Measurements from ENCODE around the gene PRDM15. TPM values are rescaled to one million over a fixed set of nuclear protein-coding genes. Genes with fewer than 3 reads are reported as not detected.
A peak's percentile ranks its signal among the peaks of the same experiment; 100 is the strongest.

The PRDM15 gene
- total and polyA plus RNA-seq, 9 donors: 3.8 to 6.8 (median 5.5) TPM

DNA sequence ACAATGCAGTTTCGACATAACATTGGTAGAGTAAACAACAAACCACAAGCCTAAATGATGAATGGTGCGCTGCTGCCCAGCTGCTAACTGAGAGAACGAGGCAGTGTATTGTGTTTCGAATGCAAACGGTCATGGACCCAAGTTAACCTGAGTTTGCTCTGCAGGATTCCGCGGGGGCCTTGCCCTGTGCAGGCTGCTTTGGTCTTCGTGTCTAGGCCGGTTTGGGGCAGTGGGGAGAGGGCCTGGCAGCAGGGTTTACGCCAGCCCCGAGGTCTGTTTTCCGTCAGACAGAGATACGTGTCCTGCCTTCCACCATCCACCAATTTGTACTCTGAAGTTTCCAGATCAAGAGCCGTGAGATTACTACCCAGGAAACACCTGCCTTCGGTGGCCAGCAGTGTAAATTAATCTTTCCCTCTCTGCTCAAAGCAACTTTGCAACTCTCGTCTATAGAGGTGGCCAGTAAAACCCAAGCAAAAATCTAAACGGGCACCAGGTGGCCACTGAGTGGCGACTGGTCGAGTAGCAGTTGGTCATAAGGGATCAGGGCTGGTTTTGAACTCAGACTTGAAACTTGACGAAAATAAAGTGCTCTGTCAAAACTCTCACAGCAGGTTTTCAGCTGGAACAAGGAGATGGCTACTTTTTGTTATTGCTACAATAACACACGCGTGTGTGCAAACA is 6.3 kb upstream of the PRDM15 start:
- Histone ChIP-seq H3K27ac (ENCODE audit: low read length) (no peak overlapping the region), H3K4me3 (ENCODE audit: low read length) (no peak overlapping the region), H3K4me1 (ENCODE audit: control insufficient read depth, insufficient read depth, low read length) (no peaks in the 10 kb centered on the region), H3K27me3 (ENCODE audit: control insufficient read depth, insufficient read depth, low read length) (no peaks in the 10 kb centered on the region), H3K36me3 (ENCODE audit: control insufficient read depth, insufficient read depth, low read length) (peaks cover 4% of the 10 kb centered on the region), H3K9me3 (replicated peaks; ENCODE audit: control insufficient read depth, low read depth, low read length) (no peaks in the 10 kb centered on the region)
- 40% methylated on average over 9 of the region's 22 CpGs for WGBS (ENCODE audit: insufficient coverage)
- no peak for DNase-seq

DNA sequence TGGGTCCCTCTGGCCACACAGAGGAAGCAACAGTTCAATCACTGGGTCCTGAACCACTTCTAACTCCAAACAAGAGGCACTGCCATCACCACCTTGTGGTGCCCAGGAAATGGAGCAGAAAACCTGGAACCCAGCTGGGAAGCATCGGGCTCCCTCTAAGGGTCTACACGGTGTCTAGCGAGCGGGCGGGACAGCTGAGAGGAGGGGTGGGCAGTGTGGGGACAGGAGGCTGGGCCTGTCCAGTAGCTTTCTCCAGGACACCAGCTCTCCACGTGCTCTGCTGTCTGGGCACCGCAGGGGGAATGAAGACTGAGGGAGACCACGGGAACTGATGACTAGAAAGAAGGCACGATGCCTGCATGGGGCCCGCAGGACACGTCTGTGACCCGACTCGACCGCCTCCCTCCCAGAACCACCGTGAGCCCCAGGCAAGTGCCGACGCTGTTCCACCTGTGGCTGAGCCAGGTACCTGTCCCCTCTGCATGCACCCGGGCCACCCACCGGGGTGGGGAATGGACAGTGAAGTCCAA is 5.4 kb upstream of the PRDM15 start:
- Histone ChIP-seq H3K36me3 (ENCODE audit: control insufficient read depth, insufficient read depth, low read length) (peaks cover 4% of the 10 kb centered on the region), H3K27ac (ENCODE audit: low read length) (no peak overlapping the region), H3K27me3 (ENCODE audit: control insufficient read depth, insufficient read depth, low read length) (no peaks in the 10 kb centered on the region), H3K4me3 (ENCODE audit: low read length) (no peak overlapping the region), H3K9me3 (replicated peaks; ENCODE audit: control insufficient read depth, low read depth, low read length) (no peaks in the 10 kb centered on the region), H3K4me1 (ENCODE audit: control insufficient read depth, insufficient read depth, low read length) (peaks cover 3% of the 10 kb centered on the region)
- 88% methylated on average over 16 of the region's 19 CpGs for WGBS (ENCODE audit: insufficient coverage)
- no peak for DNase-seq

- Histone ChIP-seq H3K27ac (ENCODE audit: low read length) (no peak overlapping the region), H3K9me3 (replicated peaks; ENCODE audit: control insufficient read depth, low read depth, low read length) (no peaks in the 10 kb centered on the region), H3K36me3 (ENCODE audit: control insufficient read depth, insufficient read depth, low read length) (peaks cover under 1% of the 10 kb centered on the region), H3K27me3 (ENCODE audit: control insufficient read depth, insufficient read depth, low read length) (no peaks in the 10 kb centered on the region), H3K4me3 (ENCODE audit: low read length) (no peak overlapping the region), H3K4me1 (ENCODE audit: control insufficient read depth, insufficient read depth, low read length) (peaks cover 3% of the 10 kb centered on the region)
- DNase-seq: no peak
- WGBS (ENCODE audit: insufficient coverage): 100% methylated on average over 1 of the region's 5 CpGs
These were observed 4.4 kb upstream of the PRDM15 start for GRCh38 chr21:41883582-41883981.

DNA sequence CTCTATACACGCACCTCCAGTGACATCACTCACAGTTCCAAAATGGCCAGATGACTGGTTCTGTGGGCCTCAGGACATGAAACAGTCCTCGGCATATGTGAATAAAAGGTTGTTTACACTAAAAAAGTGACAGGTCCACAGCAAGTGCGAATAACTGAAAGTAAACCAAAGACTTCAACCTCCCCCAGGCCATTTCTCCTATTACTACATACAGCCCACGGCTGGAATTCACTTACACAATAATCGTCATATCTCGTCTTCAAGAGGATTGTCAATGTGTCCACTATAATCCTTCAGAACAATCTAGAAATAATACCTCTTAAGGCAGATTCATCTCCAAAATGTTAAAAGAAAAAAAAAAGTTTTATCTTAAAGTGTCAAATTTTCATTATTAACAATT is 1.9 kb upstream of the PRDM15 start:
- Histone ChIP-seq H3K36me3 (ENCODE audit: control insufficient read depth, insufficient read depth, low read length) (no peaks in the 10 kb centered on the region), H3K27me3 (ENCODE audit: control insufficient read depth, insufficient read depth, low read length) (no peaks in the 10 kb centered on the region), H3K4me1 (ENCODE audit: control insufficient read depth, insufficient read depth, low read length) (peaks cover 11% of the 10 kb centered on the region), H3K27ac (ENCODE audit: low read length) (no peak overlapping the region), H3K4me3 (ENCODE audit: low read length) (no peak overlapping the region), H3K9me3 (replicated peaks; ENCODE audit: control insufficient read depth, low read depth, low read length) (no peaks in the 10 kb centered on the region)
- 100% methylated on average over 1 of the region's 6 CpGs for WGBS (ENCODE audit: insufficient coverage)
- no peak for DNase-seq

DNA sequence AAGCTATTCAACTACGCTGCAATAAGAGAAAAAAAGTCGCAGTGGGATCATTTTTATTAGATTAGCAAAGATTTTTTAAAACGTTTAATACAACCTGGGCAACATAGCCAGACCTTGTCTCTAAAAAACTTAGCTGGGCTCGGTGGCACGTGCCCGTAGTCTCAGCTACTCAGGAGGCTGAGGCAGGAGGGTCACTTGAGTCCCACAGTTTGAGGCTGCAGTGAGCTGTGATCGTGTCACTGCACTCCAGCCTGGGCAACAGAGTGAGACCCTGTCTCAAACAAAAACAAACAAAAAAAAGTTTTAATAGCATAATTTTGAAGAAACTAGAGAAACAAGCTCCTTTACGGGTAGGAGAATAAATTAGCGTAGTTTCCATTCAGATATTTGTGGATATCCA is 1.0 kb upstream of the PRDM15 start:
- 74% methylated on average over 5 of the region's 9 CpGs for WGBS (ENCODE audit: insufficient coverage)
- DNase-seq: no peak
- H3K4me3 ChIP-seq (ENCODE audit: low read length): no peak overlapping the region
- H3K9me3 ChIP-seq (replicated peaks; ENCODE audit: control insufficient read depth, low read depth, low read length): no peaks in the 10 kb centered on the region
- H3K27ac ChIP-seq (ENCODE audit: low read length): peak overlapping the region; percentile 81
- H3K4me1 ChIP-seq (ENCODE audit: control insufficient read depth, insufficient read depth, low read length): peaks cover 11% of the 10 kb centered on the region
- no peaks in the 10 kb centered on the region for H3K27me3 ChIP-seq (ENCODE audit: control insufficient read depth, insufficient read depth, low read length)
- no peaks in the 10 kb centered on the region for H3K36me3 ChIP-seq (ENCODE audit: control insufficient read depth, insufficient read depth, low read length)

DNA sequence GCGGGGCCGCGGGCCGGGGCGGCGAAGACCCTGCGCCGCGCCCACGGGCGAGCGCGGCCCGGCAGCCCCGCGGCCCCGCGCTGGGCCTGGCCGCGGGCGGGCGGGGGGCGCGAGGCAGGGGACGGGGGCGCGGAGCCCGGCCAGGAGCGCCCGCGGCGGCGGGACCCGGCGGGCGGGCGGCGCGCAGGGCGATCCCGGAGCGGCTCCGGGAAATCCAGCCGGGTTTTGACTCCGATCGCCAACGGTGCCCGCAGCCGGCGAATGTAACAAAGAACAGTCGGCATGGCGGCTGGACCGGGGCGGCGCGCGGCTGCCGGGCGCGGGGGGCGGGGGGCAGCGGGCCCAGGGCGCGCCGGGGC is 334 bp downstream of the PRDM15 start:
- Histone ChIP-seq H3K27ac (ENCODE audit: low read length) (no peak overlapping the region), H3K36me3 (ENCODE audit: control insufficient read depth, insufficient read depth, low read length) (no peaks in the 10 kb centered on the region)

DNA sequence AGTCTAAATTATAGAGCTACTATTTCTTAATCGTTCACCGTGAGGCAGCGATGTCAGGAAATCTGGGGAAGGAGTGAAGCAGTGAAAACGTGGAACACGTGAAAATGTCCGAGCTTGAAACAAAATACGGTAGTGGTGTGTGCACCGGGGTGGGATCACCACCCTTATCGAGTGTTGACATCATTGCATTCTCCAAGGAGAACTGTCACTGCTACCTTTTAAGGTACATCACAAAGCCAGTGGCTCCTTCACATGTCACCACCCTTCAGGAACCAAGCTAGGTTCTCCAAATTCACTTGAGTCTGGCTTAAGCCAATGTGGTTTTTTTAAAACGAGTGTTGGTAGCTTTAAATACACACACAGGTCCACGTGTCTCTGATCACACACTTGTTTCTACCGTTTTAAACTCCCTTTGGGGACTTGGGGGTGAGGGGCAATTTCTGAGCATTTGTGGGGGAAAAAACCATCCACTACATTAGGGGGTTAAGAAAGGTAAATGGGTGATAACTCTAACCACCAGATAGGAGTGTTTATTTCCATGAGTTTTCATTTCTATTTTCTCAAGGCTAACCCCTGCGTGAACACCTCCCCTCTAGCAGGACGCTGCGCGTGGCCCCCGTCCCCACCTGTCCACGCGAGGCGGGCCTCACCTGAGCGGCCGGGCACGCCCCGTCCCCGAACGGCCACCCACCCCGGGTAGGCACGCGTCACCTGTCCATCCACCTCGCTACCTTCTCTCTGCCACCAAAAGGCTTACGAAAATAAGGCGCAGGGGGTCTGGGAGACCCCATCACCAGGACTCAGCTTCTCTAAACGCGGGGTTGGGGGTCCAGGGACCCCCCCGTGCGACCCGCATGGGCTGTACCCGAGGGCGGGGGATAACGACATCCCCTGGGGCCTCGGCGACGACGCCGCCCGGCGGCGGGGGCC is 978 bp downstream of the PRDM15 start:
- Histone ChIP-seq H3K27me3 (ENCODE audit: control insufficient read depth, insufficient read depth, low read length) (no peaks in the 10 kb centered on the region), H3K27ac (ENCODE audit: low read length) (no peak overlapping the region), H3K4me3 (ENCODE audit: low read length) (peak overlapping the region; percentile 71), H3K4me1 (ENCODE audit: control insufficient read depth, insufficient read depth, low read length) (peaks cover 15% of the 10 kb centered on the region), H3K9me3 (replicated peaks; ENCODE audit: control insufficient read depth, low read depth, low read length) (no peaks in the 10 kb centered on the region), H3K36me3 (ENCODE audit: control insufficient read depth, insufficient read depth, low read length) (no peaks in the 10 kb centered on the region)
- 1% methylated on average over 39 of the region's 48 CpGs for WGBS (ENCODE audit: insufficient coverage)
- peak; percentile 66 for DNase-seq

More for the DNA sequence above, 334 bp downstream of the PRDM15 start:
- DNase-seq: peak; percentile 95
- Histone ChIP-seq H3K9me3 (replicated peaks; ENCODE audit: control insufficient read depth, low read depth, low read length) (no peaks in the 10 kb centered on the region), H3K4me1 (ENCODE audit: control insufficient read depth, insufficient read depth, low read length) (peaks cover 15% of the 10 kb centered on the region), H3K27me3 (ENCODE audit: control insufficient read depth, insufficient read depth, low read length) (no peaks in the 10 kb centered on the region), H3K4me3 (ENCODE audit: low read length) (peak overlapping the region; percentile 71)
- WGBS (ENCODE audit: insufficient coverage): under 1% methylated on average over 65 of the region's 65 CpGs

- no peak overlapping the region for H3K4me3 ChIP-seq (ENCODE audit: low read length)
- no peaks in the 10 kb centered on the region for H3K27me3 ChIP-seq (ENCODE audit: control insufficient read depth, insufficient read depth, low read length)
- H3K4me1 ChIP-seq (ENCODE audit: control insufficient read depth, insufficient read depth, low read length): peaks cover 15% of the 10 kb centered on the region
- no peak overlapping the region for H3K27ac ChIP-seq (ENCODE audit: low read length)
- WGBS (ENCODE audit: insufficient coverage): 76% methylated on average over 4 of the region's 11 CpGs
- H3K9me3 ChIP-seq (replicated peaks; ENCODE audit: control insufficient read depth, low read depth, low read length): no peaks in the 10 kb centered on the region
- peaks cover 4% of the 10 kb centered on the region for H3K36me3 ChIP-seq (ENCODE audit: control insufficient read depth, insufficient read depth, low read length)
- no peak for DNase-seq
These were observed 2.1 kb downstream of the PRDM15 start for GRCh38 chr21:41876928-41877652.

DNA sequence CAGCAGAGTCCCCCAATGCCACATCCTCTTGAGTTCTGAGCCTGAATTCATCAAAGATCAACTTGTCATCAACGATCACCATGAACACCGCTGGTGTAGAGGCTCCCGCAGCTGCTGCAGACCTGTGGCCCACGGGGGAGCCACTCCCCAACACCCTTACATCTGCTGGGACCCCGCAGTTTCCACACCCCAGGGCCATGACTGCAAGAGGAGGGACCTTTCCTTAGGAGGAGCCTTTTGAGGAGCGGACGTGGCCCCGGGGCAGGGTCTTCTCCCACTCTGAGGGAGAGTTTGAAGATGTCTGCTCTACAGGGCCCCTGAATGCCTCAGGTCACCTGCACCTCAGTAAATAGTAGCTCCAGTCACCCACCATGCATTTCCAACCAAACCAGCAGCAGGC is 2.7 kb downstream of the PRDM15 start:
- Histone ChIP-seq H3K4me1 (ENCODE audit: control insufficient read depth, insufficient read depth, low read length) (peaks cover 15% of the 10 kb centered on the region), H3K27ac (ENCODE audit: low read length) (no peak overlapping the region), H3K36me3 (ENCODE audit: control insufficient read depth, insufficient read depth, low read length) (peaks cover 4% of the 10 kb centered on the region), H3K4me3 (ENCODE audit: low read length) (no peak overlapping the region), H3K9me3 (replicated peaks; ENCODE audit: control insufficient read depth, low read depth, low read length) (no peaks in the 10 kb centered on the region), H3K27me3 (ENCODE audit: control insufficient read depth, insufficient read depth, low read length) (no peaks in the 10 kb centered on the region)
- WGBS (ENCODE audit: insufficient coverage): 89% methylated on average over 5 of the region's 8 CpGs
- no peak for DNase-seq

- DNase-seq: no peak
- Histone ChIP-seq H3K4me1 (ENCODE audit: control insufficient read depth, insufficient read depth, low read length) (peaks cover 15% of the 10 kb centered on the region), H3K27ac (ENCODE audit: low read length) (no peak overlapping the region), H3K36me3 (ENCODE audit: control insufficient read depth, insufficient read depth, low read length) (peaks cover 4% of the 10 kb centered on the region), H3K9me3 (replicated peaks; ENCODE audit: control insufficient read depth, low read depth, low read length) (no peaks in the 10 kb centered on the region), H3K4me3 (ENCODE audit: low read length) (no peak overlapping the region), H3K27me3 (ENCODE audit: control insufficient read depth, insufficient read depth, low read length) (no peaks in the 10 kb centered on the region)
- WGBS (ENCODE audit: insufficient coverage): 93% methylated on average over 8 of the region's 8 CpGs
These were observed 4.1 kb downstream of the PRDM15 start for GRCh38 chr21:41875086-41875485.

Data from muscle of leg (tissue), 11 donors.